ENCODE data around the gene KLF4.

DNA sequence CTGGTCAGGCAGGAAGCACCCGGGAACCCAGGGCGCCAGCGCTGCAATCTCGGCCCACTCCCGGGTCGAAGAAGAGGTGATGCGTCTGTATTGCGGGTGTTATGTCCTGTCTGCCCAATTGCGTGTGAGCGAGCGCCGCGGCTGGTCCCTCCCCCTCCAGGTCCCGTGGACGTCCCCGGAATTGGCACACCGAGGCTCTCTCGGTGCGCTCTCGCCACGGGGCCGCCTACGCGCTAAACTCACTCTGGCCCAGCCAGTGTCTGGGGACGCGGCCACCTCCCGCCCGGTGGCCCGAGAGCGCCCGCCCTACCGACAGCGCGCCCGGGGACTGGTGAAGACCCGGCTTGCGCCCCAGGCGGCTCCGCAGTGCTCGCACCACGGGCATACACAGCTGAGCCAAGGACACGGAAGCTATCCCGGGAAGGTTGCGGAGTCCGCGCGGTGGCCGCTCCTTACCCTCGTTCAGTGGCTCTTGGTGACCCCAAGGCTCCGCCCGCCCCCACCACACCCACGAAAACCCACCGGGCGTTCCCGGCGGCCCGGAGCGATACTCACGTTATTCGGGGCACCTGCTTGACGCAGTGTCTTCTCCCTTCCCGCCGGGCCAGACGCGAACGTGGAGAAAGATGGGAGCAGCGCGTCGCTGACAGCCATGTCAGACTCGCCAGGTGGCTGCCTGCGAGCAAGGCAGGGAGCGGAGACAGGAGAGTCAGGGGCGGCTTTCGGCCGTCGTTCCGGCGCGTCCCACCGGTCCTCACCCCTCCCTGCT, 1.0 kb downstream of the KLF4 start:
- TF ChIP-seq, protein P1, sequence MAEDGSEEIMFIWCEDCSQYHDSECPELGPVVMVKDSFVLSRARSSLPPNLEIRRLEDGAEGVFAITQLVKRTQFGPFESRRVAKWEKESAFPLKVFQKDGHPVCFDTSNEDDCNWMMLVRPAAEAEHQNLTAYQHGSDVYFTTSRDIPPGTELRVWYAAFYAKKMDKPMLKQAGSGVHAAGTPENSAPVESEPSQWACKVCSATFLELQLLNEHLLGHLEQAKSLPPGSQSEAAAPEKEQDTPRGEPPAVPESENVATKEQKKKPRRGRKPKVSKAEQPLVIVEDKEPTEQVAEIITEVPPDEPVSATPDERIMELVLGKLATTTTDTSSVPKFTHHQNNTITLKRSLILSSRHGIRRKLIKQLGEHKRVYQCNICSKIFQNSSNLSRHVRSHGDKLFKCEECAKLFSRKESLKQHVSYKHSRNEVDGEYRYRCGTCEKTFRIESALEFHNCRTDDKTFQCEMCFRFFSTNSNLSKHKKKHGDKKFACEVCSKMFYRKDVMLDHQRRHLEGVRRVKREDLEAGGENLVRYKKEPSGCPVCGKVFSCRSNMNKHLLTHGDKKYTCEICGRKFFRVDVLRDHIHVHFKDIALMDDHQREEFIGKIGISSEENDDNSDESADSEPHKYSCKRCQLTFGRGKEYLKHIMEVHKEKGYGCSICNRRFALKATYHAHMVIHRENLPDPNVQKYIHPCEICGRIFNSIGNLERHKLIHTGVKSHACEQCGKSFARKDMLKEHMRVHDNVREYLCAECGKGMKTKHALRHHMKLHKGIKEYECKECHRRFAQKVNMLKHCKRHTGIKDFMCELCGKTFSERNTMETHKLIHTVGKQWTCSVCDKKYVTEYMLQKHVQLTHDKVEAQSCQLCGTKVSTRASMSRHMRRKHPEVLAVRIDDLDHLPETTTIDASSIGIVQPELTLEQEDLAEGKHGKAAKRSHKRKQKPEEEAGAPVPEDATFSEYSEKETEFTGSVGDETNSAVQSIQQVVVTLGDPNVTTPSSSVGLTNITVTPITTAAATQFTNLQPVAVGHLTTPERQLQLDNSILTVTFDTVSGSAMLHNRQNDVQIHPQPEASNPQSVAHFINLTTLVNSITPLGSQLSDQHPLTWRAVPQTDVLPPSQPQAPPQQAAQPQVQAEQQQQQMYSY (CRISPR knock-in tag; IDR thresholded peaks at IDR 0.05) = no peak
- no peak for TF ChIP-seq TCF7 (CRISPR knock-in tag; IDR thresholded peaks at IDR 0.05; ENCODE audit: low read depth)
- TF ChIP-seq KAT7 (CRISPR knock-in tag; IDR thresholded peaks at IDR 0.05; ENCODE audit: borderline replicate concordance) = no peak
- no peak for TF ChIP-seq ZNF396 (CRISPR knock-in tag; IDR thresholded peaks at IDR 0.05; ENCODE audit: borderline replicate concordance)
- peak; percentile 71; the same call in 1 of the 2 replicates for TF ChIP-seq FOXP1 (CRISPR knock-in tag; IDR thresholded peaks at IDR 0.05; ENCODE audit: borderline replicate concordance)
- TF ChIP-seq, protein P2, sequence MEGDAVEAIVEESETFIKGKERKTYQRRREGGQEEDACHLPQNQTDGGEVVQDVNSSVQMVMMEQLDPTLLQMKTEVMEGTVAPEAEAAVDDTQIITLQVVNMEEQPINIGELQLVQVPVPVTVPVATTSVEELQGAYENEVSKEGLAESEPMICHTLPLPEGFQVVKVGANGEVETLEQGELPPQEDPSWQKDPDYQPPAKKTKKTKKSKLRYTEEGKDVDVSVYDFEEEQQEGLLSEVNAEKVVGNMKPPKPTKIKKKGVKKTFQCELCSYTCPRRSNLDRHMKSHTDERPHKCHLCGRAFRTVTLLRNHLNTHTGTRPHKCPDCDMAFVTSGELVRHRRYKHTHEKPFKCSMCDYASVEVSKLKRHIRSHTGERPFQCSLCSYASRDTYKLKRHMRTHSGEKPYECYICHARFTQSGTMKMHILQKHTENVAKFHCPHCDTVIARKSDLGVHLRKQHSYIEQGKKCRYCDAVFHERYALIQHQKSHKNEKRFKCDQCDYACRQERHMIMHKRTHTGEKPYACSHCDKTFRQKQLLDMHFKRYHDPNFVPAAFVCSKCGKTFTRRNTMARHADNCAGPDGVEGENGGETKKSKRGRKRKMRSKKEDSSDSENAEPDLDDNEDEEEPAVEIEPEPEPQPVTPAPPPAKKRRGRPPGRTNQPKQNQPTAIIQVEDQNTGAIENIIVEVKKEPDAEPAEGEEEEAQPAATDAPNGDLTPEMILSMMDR (IDR thresholded peaks at IDR 0.05) = no peak
- TF ChIP-seq, protein P3, sequence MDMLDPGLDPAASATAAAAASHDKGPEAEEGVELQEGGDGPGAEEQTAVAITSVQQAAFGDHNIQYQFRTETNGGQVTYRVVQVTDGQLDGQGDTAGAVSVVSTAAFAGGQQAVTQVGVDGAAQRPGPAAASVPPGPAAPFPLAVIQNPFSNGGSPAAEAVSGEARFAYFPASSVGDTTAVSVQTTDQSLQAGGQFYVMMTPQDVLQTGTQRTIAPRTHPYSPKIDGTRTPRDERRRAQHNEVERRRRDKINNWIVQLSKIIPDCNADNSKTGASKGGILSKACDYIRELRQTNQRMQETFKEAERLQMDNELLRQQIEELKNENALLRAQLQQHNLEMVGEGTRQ (CRISPR knock-in tag; IDR thresholded peaks at IDR 0.05) = no peak
- TF ChIP-seq, protein P4, sequence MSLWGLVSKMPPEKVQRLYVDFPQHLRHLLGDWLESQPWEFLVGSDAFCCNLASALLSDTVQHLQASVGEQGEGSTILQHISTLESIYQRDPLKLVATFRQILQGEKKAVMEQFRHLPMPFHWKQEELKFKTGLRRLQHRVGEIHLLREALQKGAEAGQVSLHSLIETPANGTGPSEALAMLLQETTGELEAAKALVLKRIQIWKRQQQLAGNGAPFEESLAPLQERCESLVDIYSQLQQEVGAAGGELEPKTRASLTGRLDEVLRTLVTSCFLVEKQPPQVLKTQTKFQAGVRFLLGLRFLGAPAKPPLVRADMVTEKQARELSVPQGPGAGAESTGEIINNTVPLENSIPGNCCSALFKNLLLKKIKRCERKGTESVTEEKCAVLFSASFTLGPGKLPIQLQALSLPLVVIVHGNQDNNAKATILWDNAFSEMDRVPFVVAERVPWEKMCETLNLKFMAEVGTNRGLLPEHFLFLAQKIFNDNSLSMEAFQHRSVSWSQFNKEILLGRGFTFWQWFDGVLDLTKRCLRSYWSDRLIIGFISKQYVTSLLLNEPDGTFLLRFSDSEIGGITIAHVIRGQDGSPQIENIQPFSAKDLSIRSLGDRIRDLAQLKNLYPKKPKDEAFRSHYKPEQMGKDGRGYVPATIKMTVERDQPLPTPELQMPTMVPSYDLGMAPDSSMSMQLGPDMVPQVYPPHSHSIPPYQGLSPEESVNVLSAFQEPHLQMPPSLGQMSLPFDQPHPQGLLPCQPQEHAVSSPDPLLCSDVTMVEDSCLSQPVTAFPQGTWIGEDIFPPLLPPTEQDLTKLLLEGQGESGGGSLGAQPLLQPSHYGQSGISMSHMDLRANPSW (CRISPR knock-in tag; conservative IDR thresholded peaks at IDR 0.05; ENCODE audit: low read depth) = no peak
- no peak for TF ChIP-seq NFYB (CRISPR knock-in tag; conservative IDR thresholded peaks at IDR 0.05; ENCODE audit: low read depth)
- TF ChIP-seq GABPB1 (CRISPR knock-in tag; IDR thresholded peaks at IDR 0.05) = no peak
- TF ChIP-seq SMAD4 (CRISPR knock-in tag; IDR thresholded peaks at IDR 0.05) = no peak
- TF ChIP-seq, protein P5, sequence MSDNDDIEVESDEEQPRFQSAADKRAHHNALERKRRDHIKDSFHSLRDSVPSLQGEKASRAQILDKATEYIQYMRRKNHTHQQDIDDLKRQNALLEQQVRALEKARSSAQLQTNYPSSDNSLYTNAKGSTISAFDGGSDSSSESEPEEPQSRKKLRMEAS (CRISPR knock-in tag; IDR thresholded peaks at IDR 0.05) = peak; percentile 75
